IMR-90 (cell line): ENCODE data around the gene LMBRD2. TPM values are rescaled to one million over a fixed set of nuclear protein-coding genes. Genes with fewer than 3 reads are reported as not detected.

Source experiments
- ATAC-seq: fragments of 200-7000 bp; cut with Tn5 transposase; 2 replicates; pipeline ENCODE4 v1.9.1; 2020; ENCODE audit warnings: low read depth, mild to moderate bottlenecking, moderate library complexity
- BruUV-seq: library from RNA; stranded (reverse); fragments of 400-500 nt; replicated peaks from 2 replicates; lab custom pipeline; 2021; lab: Mats Ljungman, UMichigan
- CTCF ChIA-PET: fragments of 300-600 bp; formaldehyde crosslinking; extraction: SDS; loops from one replicate; lab custom pipeline; 2021; ENCODE audit warnings: antibody characterized with exemption; lab: Yijun Ruan, JAX
- POLR2A ChIA-PET: fragments of 300-600 bp; sonication (Branson Sonifier 250); formaldehyde crosslinking; loops from one replicate; lab custom pipeline; 2022; ENCODE audit warnings: antibody characterized with exemption; ENCODE audit not compliant: unreplicated experiment; lab: Charles Lee
- DNase-seq: peaks from one replicate; pipeline ENCODE4 v3.0.0; 2013
- H2AFZ ChIP-seq: replicated peaks from 2 replicates; pipeline ENCODE3; 2013; ENCODE audit warnings: low read length, mild to moderate bottlenecking; ENCODE audit not compliant: poor library complexity
- H2AK5ac ChIP-seq: 2 replicates; pipeline ENCODE4 v1.6.1; 2013; ENCODE audit warnings: low read depth, low read length, inconsistent platforms
- H2AK9ac ChIP-seq: replicated peaks from 2 replicates; pipeline ENCODE3; 2013; ENCODE audit warnings: mild to moderate bottlenecking, low read depth, low read length, moderate library complexity; ENCODE audit not compliant: poor library complexity
- H2BK120ac ChIP-seq: 2 replicates; pipeline ENCODE4 v1.6.1; 2013; ENCODE audit warnings: low read depth, low read length, inconsistent platforms
- H2BK15ac ChIP-seq: 3 replicates; pipeline ENCODE4 v1.6.1; 2013; ENCODE audit warnings: low read depth, low read length, inconsistent platforms
- H2BK20ac ChIP-seq: 2 replicates; pipeline ENCODE4 v1.6.1; 2013; ENCODE audit warnings: low read depth, mild to moderate bottlenecking, inconsistent platforms, low read length, moderate library complexity
- H2BK5ac ChIP-seq: 2 replicates; pipeline ENCODE4 v1.6.1; 2013; ENCODE audit warnings: mild to moderate bottlenecking, low read depth, low read length, inconsistent platforms; ENCODE audit not compliant: poor library complexity, severe bottlenecking
- H3K14ac ChIP-seq: replicated peaks from 2 replicates; pipeline ENCODE4 v1.6.1; 2013; ENCODE audit warnings: low read depth, low read length, inconsistent platforms
- H3K18ac ChIP-seq: 2 replicates; pipeline ENCODE4 v1.6.1; 2013; ENCODE audit warnings: low read depth, low read length, control low read depth
- H3K23ac ChIP-seq: 2 replicates; pipeline ENCODE4 v1.6.1; 2013; ENCODE audit warnings: low read depth, low read length, inconsistent platforms
- H3K27ac ChIP-seq: 2 replicates; pipeline ENCODE4 v1.5.1; 2013; ENCODE audit warnings: mild to moderate bottlenecking, control low read depth, low read length; ENCODE audit not compliant: insufficient read depth
- H3K27me3 ChIP-seq: 2 replicates; pipeline ENCODE4 v1.6.1; 2013; ENCODE audit warnings: low read length; ENCODE audit not compliant: control insufficient read depth, insufficient read depth
- H3K36me3 ChIP-seq: 2 replicates; pipeline ENCODE4 v1.6.1; 2013; ENCODE audit warnings: low read length, mixed read lengths; ENCODE audit not compliant: control insufficient read depth, insufficient read depth
- H3K4ac ChIP-seq: 2 replicates; pipeline ENCODE4 v1.6.1; 2013; ENCODE audit warnings: low read depth, low read length, inconsistent platforms
- H3K4me1 ChIP-seq: 2 replicates; pipeline ENCODE4 v1.6.1; 2013; ENCODE audit warnings: low read length, mixed read lengths; ENCODE audit not compliant: control insufficient read depth, insufficient read depth
- H3K4me2 ChIP-seq: 2 replicates; pipeline ENCODE4 v1.6.1; 2013; ENCODE audit warnings: low read depth, mild to moderate bottlenecking, control low read depth, low read length, moderate library complexity
- H3K4me3 ChIP-seq: 2 replicates; pipeline ENCODE4 v1.5.1; 2013; ENCODE audit warnings: low read depth, mild to moderate bottlenecking, control low read depth, low read length, moderate library complexity; ENCODE audit not compliant: insufficient read depth
- H3K56ac ChIP-seq: 2 replicates; pipeline ENCODE4 v1.6.1; 2013; ENCODE audit warnings: low read length, inconsistent platforms; ENCODE audit not compliant: insufficient read depth; ENCODE audit errors: extremely low read depth
- H3K79me1 ChIP-seq, 2 experiments: 2 replicates each; pipeline ENCODE4 v1.6.1; 2013; ENCODE audit warnings: low read length in 2 of 2, inconsistent platforms in 1 of 2, low read depth in 1 of 2
- H3K9ac ChIP-seq: 2 replicates; pipeline ENCODE4 v1.6.1; 2013; ENCODE audit warnings: low read depth, low read length, control low read depth
- H3K9me1 ChIP-seq: 2 replicates; pipeline ENCODE4 v1.6.1; 2013; ENCODE audit warnings: low read length, inconsistent platforms; ENCODE audit not compliant: insufficient read depth
- H3K9me3 ChIP-seq: 2 replicates; pipeline ENCODE4 v1.6.1; 2013; ENCODE audit warnings: low read length; ENCODE audit not compliant: control insufficient read depth, insufficient read depth
- H4K20me1 ChIP-seq: 2 replicates; pipeline ENCODE4 v1.6.1; 2013; ENCODE audit warnings: low read length, inconsistent platforms; ENCODE audit not compliant: insufficient read depth
- H4K5ac ChIP-seq: 2 replicates; pipeline ENCODE4 v1.6.1; 2013; ENCODE audit warnings: mild to moderate bottlenecking, low read depth, low read length, control low read depth
- H4K8ac ChIP-seq, 2 experiments: 2 replicates each; pipeline ENCODE4 v1.6.1; 2013; ENCODE audit warnings: low read depth in 2 of 2, low read length in 2 of 2, control low read depth in 1 of 2, inconsistent platforms in 1 of 2
- H4K91ac ChIP-seq: 2 replicates; pipeline ENCODE4 v1.6.1; 2013; ENCODE audit warnings: low read depth, low read length, inconsistent platforms; ENCODE audit not compliant: insufficient read depth
- BHLHE40 ChIP-seq: fragments of 150-350 bp; IDR thresholded peaks from 2 replicates; pipeline ENCODE4 v1.6.1; 2016; ENCODE audit warnings: mild to moderate bottlenecking, low read depth, low read length
- CEBPB ChIP-seq: IDR thresholded peaks from 2 replicates; pipeline ENCODE4 v1.6.1; 2012; ENCODE audit warnings: low read depth, low read length, improper control_type of control experiment
- CHD1 ChIP-seq: IDR thresholded peaks from 2 replicates; pipeline ENCODE4 v1.6.1; 2012; ENCODE audit warnings: low read depth, low read length, improper control_type of control experiment
- CTCF ChIP-seq: conservative IDR thresholded peaks from 2 replicates; pipeline ENCODE4 v1.5.1; 2012; ENCODE audit warnings: mild to moderate bottlenecking, low read depth, low read length, improper control_type of control experiment
- ELK1 ChIP-seq: fragments of 150-350 bp; IDR thresholded peaks from 2 replicates; pipeline ENCODE4 v1.6.1; 2016; ENCODE audit warnings: low read depth, mild to moderate bottlenecking, low read length, moderate library complexity, borderline replicate concordance
- MAFK ChIP-seq: IDR thresholded peaks from 2 replicates; pipeline ENCODE4 v1.6.1; 2012; ENCODE audit warnings: low read depth, low read length, improper control_type of control experiment
- MAZ ChIP-seq: IDR thresholded peaks from 2 replicates; pipeline ENCODE4 v1.6.1; 2012; ENCODE audit warnings: low read depth, mild to moderate bottlenecking, low read length, improper control_type of control experiment, moderate library complexity, borderline replicate concordance
- MXI1 ChIP-seq: IDR thresholded peaks from 2 replicates; pipeline ENCODE4 v1.6.1; 2012; ENCODE audit warnings: low read depth, mild to moderate bottlenecking, low read length, moderate library complexity, borderline replicate concordance
- POLR2A ChIP-seq: IDR thresholded peaks from 2 replicates; pipeline ENCODE4 v1.6.1; 2012; ENCODE audit warnings: mild to moderate bottlenecking, low read depth, low read length
- RCOR1 ChIP-seq: IDR thresholded peaks from 2 replicates; pipeline ENCODE4 v1.6.1; 2012; ENCODE audit warnings: mild to moderate bottlenecking, low read length, improper control_type of control experiment; ENCODE audit not compliant: insufficient replicate concordance
- RFX5 ChIP-seq: IDR thresholded peaks from 2 replicates; pipeline ENCODE4 v1.8.0; 2012; ENCODE audit warnings: low read depth, mild to moderate bottlenecking, low read length, moderate library complexity
- SMC3 ChIP-seq: fragments of 150-350 bp; IDR thresholded peaks from 2 replicates; pipeline ENCODE4 v1.6.1; 2016; ENCODE audit warnings: low read depth, mild to moderate bottlenecking, antibody characterized with exemption, low read length, moderate library complexity
- USF2 ChIP-seq: fragments of 150-350 bp; IDR thresholded peaks from 2 replicates; pipeline ENCODE4 v1.6.1; 2017; ENCODE audit warnings: mild to moderate bottlenecking, antibody characterized with exemption, low read length, low read depth
- WGBS, 2 experiments: methylation state at CpG; one replicate each; pipeline versions ENCODE4 v1.1.5 to v1.1.7; 2013; ENCODE audit warnings: missing lambda C conversion rate in 2 of 2; ENCODE audit not compliant: insufficient read length in 1 of 2; ENCODE audit errors: extremely low coverage in 2 of 2; 5-methylcytosine and 5-hydroxymethylcytosine counted together
- dilution Hi-C: fragments of 300-500 bp; cut with HindIII; formaldehyde crosslinking; loops from one replicate; pipeline ENCODE4 v1.14.3; 2018; ENCODE audit warnings: low sequenced_read_pairs; ENCODE audit not compliant: unreplicated experiment
- in situ Hi-C: fragments of 300-500 bp; cut with MboI; formaldehyde crosslinking; loops from 3 replicates; pipeline ENCODE4 v1.14.3; 2019; ENCODE audit warnings: low sequenced_read_pairs, inconsistent platforms, mixed read lengths
- intact Hi-C: fragments of 100-400 bp; cut with micrococcal nuclease; formaldehyde crosslinking; loops from 2 replicates; pipeline ENCODE4 v1.10.0; 2022
- polyA plus RNA-seq, 3 experiments: library from polyadenylated mRNA; depleted of rRNA; stranded (reverse); fragments of >200 nt; gene quantifications; 2 replicates each; pipeline ENCODE4 v1.2.3, GENCODE V29; 2012; ENCODE audit warnings: low replicate concordance in 1 of 3
- total RNA-seq: library from RNA; depleted of rRNA; stranded (reverse); fragments of >200 nt; gene quantifications from 2 replicates; pipeline ENCODE4 v1.2.3, GENCODE V29; 2012

LMBRD2 gene
- total and polyA plus RNA-seq, 2 of the 4 experiments (the other 2 are of a cell fraction): 1.8 to 5.2 TPM

GRCh38 chr5:36179950-36180349 lies 28.3 kb upstream of the LMBRD2 start:
- Histone ChIP-seq H3K18ac (no peak overlapping the region), H2BK5ac (no peak overlapping the region), H2BK15ac (no peak overlapping the region), H4K20me1 (no peaks in the 10 kb centered on the region), H3K79me1 (no peaks in the 10 kb centered on the region), H2BK120ac (no peak overlapping the region), H2AFZ (no peak overlapping the region), H3K4me1 (no peaks in the 10 kb centered on the region), H3K14ac (no peak overlapping the region), H3K4me2 (no peak overlapping the region), H4K91ac (no peak overlapping the region), H3K36me3 (peaks cover 7% of the 10 kb centered on the region), H2AK5ac (no peak overlapping the region), H3K23ac (no peak overlapping the region), H3K9me3 (no peaks in the 10 kb centered on the region), H3K9ac (no peak overlapping the region), H4K5ac (no peak overlapping the region), H3K4ac (no peak overlapping the region), H3K9me1 (no peaks in the 10 kb centered on the region), H2BK20ac (no peak overlapping the region), H3K27me3 (no peaks in the 10 kb centered on the region), H3K56ac (no peak overlapping the region), H3K4me3 (no peak overlapping the region), H4K8ac (no peak overlapping the region), H2AK9ac (no peak overlapping the region), H3K27ac (no peak overlapping the region)
- ChIA-PET POLR2A (no interaction called here), CTCF (interaction anchor here (1.1 kb wide), 1 partner anchor 125 kb away, joined by 3 read pairs; no protein-coding TSS in a partner anchor)
- TF ChIP-seq RFX5: no peak
- no peak for TF ChIP-seq SMC3
- TF ChIP-seq POLR2A: no peak
- no peak for TF ChIP-seq MAZ
- TF ChIP-seq RCOR1: no peak
- TF ChIP-seq MXI1: no peak
- no peak for TF ChIP-seq MAFK
- TF ChIP-seq BHLHE40: no peak
- no peak for TF ChIP-seq CEBPB
- no peak for TF ChIP-seq CHD1
- no peak for TF ChIP-seq ELK1
- TF ChIP-seq CTCF: no peak
- no peak for TF ChIP-seq USF2
- no TSS peak for BruUV-seq
- dilution Hi-C loops: no loop called here
- intact Hi-C loops: loop anchor here (10.0 kb wide), 2 partner anchors 215 to 515 kb away; no protein-coding TSS in a partner anchor
- in situ Hi-C loops: loop anchor here (10.0 kb wide), 1 partner anchor 125 kb away; the partner anchor contains the start of gene RANBP3L
- 100% methylated on average over 1 of the region's 4 CpGs; no CpG with 5 or more reads in 1 of the 2 experiments for WGBS, 2 experiments
- ATAC-seq (no peak), DNase-seq (no peak)
